GM12892 (cell line): Measurements from ENCODE around the gene NUB1.
A peak's percentile ranks its signal among the peaks of the same experiment; 100 is the strongest.

ENCODE experiments used
- DNase-seq: peaks from one replicate; pipeline ENCODE4 v3.0.0; 2011; ENCODE audit not compliant: insufficient read length
- FAIRE-seq: peaks from 2 replicates; lab custom pipeline; 2011; peaks lifted over from hg19 to GRCh38; lab: Jason Lieb, UNC
- POLR2A ChIP-seq: IDR thresholded peaks from 2 replicates; pipeline ENCODE4 v1.6.1; 2011; ENCODE audit warnings: low read depth, low read length, control low read depth
- POLR2AphosphoS5 ChIP-seq: IDR thresholded peaks from 2 replicates; pipeline ENCODE4 v1.6.1; 2011; ENCODE audit warnings: low read depth, low read length, control low read depth
- TAF1 ChIP-seq: IDR thresholded peaks from 2 replicates; pipeline ENCODE4 v1.6.1; 2011; ENCODE audit warnings: low read depth, mild to moderate bottlenecking, control low read depth, low read length, borderline replicate concordance

Gene NUB1

DNA sequence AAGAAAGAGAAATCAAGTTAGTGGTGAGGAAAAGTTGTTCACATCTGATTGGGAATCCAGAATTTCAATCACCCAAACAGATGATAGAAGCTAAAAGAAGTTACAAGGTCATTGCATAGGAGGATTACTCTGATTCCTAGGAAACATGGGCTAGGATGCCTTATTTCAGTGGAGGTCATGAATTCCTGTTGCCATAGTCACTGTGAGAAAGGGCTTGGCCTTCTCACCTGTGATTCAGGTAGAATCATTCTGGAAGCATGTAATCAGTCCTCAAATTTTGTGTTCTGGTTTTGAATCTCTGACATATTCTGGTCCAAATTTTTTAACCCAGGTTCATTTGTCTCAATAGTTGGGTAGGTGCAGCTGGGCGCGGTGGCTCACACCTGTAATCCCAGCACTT is 4.3 kb upstream of the NUB1 start:
- FAIRE-seq = no peak
- TF ChIP-seq TAF1 (no peak), POLR2A (no peak), POLR2AphosphoS5 (no peak)
- no peak for DNase-seq

DNA sequence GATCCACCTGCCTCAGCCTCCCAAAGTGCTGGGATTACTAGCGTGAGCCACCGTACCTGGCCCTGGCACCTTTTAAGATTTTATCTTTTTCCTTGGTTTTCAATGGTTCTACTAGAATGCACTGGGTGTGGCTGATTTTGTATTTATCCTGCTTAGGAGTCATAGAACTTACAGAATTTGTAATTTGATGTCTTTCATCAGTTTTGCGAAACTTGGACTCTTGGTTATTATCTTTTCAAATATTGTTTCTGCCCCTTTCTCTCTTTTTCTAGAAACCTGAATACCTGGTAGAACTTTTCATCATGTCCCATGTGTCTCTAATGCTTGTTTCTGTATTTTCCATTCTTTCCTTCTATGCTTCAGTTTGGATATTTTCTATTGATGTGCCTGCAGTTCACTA is 2.8 kb upstream of the NUB1 start:
- FAIRE-seq (no peak), DNase-seq (no peak)
- TF ChIP-seq POLR2A = no peak
- TF ChIP-seq POLR2AphosphoS5 = no peak
- TF ChIP-seq TAF1 = no peak

DNA sequence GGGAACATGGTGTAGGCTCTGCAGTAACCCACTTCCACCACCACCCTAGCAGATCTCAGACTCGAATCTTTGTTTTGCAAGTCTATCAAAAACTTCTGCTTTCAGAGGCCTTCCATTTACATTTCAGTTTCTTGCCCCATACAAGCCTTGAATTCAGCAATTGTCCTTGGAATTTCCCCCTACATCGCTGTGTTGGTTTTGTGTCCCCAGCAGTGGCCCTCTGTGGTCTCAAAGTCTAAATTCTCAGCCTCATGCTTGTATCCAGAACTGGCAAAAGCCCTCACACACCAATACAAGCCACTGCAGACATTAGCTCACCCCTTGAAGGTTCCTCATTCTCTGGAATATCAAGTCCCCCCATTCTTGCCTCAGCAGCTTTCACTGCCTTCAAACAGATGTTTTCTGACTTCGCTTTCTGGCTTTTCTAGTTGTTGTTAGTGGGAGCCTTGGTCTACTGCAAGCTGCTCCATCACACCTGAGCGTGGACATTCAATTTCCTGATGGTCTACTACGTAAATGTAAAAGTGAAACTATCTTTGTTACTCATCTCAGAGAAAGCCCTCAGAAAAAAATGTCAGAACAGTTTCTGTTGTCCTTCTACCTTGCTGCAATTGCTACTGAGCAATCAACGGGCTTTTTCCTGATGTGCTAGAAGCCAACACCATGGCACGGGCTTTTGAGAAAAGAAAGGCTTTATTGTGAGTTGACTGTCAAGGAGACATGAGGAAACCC is 1.8 kb upstream of the NUB1 start:
- no peak for DNase-seq
- TF ChIP-seq TAF1 = no peak
- TF ChIP-seq POLR2AphosphoS5 = no peak
- TF ChIP-seq POLR2A = no peak
- FAIRE-seq = peak; percentile 78

DNA sequence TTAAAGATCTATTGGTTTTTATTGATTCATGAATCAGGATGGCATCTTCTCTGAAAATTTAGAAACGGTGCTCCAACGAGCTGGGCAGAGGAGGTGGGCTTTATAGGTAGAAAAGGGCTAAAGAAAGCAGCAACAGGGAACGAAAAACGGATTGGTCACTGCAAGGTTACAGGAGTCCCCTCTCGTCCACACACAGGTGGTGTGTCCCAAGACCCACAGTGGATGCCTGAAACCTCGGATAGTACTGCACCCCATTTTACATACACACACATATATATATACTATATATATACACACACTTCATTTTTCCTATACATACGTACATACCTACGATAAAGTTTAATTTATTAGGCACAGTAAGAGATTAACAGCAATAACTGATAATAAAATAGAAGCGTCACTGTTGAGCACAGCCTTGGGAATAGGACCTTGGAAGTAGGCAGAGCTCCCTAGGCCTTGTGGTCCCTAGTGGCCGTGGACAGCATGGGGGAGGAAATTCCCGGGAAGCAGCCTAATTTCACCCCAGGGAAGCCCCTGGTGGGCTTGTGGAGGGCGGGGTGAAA is 737 bp upstream of the NUB1 start:
- FAIRE-seq = no peak

DNA sequence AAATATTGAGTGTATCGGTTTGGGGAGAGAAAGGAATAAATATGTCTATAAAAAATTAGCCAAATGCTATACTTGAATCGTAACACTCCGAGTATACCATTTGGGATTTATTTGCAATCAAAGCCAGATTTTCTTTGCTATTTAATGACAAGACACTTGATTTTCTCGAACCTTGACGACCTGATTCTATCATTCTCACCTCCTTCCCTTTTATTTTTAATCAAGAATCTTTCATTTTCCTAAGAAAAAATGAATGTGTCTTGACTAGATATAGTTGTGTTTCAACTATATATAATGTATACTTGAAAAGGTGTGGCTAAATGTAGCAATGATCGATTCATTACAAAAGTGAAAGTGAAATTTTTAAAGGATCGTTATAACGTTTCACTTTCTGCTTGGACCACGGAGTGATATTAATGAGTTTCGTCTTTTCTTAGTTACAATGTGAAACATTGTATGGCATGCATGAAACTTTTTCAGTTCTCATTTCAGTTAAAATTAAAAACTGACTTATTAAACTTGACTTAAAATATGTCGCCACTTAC is 562 bp downstream of the NUB1 start:
- DNase-seq = no peak
- TF ChIP-seq POLR2A (no peak), TAF1 (no peak), POLR2AphosphoS5 (no peak)
- FAIRE-seq = peak; percentile 76

More for the DNA sequence above, 737 bp upstream of the NUB1 start:
- no peak for TF ChIP-seq POLR2AphosphoS5
- DNase-seq = no peak

DNA sequence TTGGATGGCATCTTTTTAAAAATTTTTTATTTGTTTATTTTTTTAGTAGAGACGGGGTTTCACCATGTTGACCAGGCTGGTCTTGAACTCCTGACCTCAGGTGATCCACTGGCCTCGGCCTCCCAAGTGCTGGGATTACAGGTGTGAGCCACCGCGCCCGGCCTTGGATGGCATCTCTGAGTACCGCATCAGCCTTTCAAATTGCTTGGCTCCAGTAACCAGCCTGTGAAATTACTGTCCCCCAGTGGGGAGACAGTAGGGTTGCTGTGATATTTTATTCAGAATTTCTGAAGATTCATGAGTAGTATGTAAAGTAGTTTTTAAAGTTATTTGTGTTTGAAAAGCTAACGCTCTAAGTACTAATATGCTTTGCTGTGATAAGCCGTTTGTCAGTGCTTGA is 1.2 kb downstream of the NUB1 start:
- no peak for DNase-seq
- no peak for FAIRE-seq
- TF ChIP-seq POLR2AphosphoS5 (no peak), TAF1 (no peak), POLR2A (no peak)

DNA sequence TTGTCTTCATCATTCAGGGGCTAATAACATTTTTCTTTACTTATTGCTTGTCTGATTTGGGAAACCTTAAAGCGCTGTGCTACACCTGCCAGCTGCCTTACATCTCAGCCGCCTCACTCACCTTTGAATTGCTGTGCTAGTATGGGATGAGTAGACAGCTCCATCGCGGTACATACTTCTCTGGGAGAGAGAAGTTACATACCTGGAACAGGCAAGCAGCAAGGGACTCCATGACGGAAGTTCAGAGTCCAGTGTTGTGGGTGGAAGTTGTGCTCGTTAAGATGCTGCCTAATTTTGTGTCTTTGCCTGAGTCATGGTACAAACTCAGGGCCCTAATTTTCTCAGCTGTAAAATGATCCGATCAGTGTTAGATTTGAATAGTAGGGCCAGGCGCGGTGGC is 1.9 kb downstream of the NUB1 start:
- DNase-seq (no peak), FAIRE-seq (no peak)
- TF ChIP-seq TAF1 = no peak
- no peak for TF ChIP-seq POLR2A
- TF ChIP-seq POLR2AphosphoS5 = no peak

DNA sequence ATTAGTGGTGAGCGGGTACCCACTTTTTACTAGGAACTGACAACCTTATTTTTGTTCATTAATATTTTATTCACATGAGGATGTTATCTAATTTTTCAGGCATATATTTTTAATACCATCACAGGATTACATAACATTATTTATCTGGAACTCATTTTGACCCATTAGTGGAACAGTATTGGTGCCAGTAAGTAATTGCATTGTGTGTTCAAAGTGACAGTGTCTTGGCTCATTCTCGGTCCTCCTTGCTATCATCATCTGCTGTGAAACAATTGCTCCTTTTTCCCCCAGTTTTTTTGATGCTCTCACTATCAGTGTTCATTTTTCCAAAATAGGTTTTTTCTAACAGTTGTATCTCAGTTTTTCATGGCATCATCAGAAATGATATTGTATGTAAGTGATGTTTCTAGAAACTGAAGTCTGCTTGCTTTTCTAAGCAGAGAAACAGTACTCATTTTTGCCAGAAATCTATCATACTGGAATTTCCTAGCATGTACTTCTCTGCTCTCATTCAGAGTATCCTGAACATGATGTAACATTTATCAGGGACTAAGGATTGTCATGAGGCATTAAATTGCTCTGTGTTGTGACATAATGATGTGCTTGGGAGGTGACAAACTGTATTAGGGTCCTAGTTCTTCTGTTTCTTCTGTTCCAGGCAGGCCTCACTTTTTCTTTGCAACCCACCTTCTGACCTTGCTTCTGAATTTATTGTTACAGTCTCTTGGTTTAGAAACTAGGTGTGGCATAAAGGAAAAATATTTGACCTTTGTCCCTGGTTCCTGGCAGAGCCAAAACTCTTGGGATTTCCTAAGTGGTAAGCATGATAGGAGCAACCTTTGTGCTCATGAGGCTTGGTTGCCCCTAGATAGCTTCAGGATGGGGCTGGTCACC is 4.2 kb downstream of the NUB1 start:
- TF ChIP-seq TAF1 = no peak
- no peak for TF ChIP-seq POLR2AphosphoS5
- no peak for TF ChIP-seq POLR2A
- FAIRE-seq (no peak), DNase-seq (no peak)

DNA sequence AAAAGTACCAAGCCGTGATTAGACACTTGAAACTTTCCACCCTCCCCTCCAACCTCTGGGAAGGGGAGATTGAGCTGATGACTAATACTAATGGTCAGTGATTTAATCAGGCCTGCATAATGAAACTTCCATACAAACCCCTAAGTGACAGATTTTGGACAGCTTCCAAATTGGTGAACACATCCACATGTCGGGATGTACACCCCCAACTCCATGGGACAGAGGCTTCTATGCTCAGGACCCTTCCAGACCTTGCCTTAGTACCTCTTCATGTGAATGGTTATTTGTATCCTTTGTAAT is 4.8 kb downstream of the NUB1 start:
- no peak for FAIRE-seq
- TF ChIP-seq POLR2A (no peak), TAF1 (no peak), POLR2AphosphoS5 (no peak)

DNA sequence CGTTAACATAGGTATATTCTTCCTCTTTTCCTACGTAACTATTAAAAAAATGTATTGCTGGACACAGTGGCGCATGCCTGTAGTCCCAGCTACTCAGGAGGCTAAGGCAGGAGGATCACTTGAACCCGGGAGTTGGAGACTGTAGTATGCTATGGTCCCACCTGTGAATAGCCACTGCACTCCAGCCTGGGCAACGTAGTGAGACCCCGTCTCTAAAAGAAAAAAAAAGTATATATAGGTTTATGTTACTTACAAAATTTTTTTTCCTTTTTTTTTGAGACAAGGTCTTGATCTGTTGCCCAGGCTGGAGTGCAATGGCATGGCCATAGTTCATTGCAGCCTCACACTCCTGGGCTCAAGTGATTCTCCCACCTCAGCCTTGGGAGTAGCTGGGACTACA is 5.6 kb downstream of the NUB1 start:
- no peak for DNase-seq
- no peak for FAIRE-seq
- no peak for TF ChIP-seq POLR2AphosphoS5
- TF ChIP-seq TAF1 = no peak
- TF ChIP-seq POLR2A = no peak

More for the DNA sequence above, 4.8 kb downstream of the NUB1 start:
- no peak for DNase-seq

DNA sequence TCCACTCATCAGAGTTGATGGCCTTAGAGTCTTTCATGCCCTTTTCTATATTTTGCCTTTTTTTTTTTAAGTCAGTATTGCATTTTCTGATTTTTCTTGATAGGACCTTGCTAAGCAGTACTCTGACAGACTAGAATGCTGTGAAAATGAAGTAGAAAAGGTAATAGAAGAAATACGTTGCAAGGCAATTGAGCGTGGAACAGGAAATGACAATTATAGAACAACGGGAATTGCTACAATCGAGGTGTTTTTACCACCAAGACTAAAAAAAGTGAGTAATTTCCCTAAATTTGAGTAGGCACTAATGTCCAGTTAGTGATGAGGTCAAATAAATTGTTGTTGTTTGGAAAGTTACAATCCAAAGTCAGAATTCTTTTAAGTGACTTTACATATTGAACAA is 7.4 kb downstream of the NUB1 start:
- no peak for TF ChIP-seq TAF1
- no peak for TF ChIP-seq POLR2A
- TF ChIP-seq POLR2AphosphoS5 = no peak
- FAIRE-seq = no peak
- DNase-seq = no peak

DNA sequence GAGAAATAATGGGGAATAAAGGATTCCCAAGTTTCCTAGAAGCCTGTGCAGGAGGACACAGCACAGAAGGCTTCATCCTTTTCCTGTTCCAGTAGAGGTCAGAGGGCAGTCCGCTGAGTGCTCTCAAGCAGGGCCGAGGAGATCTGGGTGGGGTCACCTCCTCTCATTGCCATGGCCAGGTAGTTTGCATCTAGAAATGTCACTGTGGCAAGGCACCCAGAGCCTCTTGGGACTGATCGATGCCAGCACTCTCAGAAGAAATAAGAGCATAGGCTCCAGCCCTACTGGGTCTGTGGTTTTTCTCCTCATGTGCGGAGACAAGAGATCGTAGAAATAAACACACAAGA is 7.9 kb downstream of the NUB1 start:
- TF ChIP-seq POLR2AphosphoS5 (no peak; the same call in 1 of the 2 replicates), TAF1 (no peak), POLR2A (no peak)
- DNase-seq = no peak
- FAIRE-seq = no peak
